Activated naive CD4-positive, alpha-beta T cell treated with Interleukin-2 at 50 U/mL for 16 hours (primary cell): ENCODE results near the gene NRF1.

Experiments used
- DNase-seq: peaks from one replicate; pipeline ENCODE4 v3.0.0-alpha.2; 2020

NRF1 gene

DNA sequence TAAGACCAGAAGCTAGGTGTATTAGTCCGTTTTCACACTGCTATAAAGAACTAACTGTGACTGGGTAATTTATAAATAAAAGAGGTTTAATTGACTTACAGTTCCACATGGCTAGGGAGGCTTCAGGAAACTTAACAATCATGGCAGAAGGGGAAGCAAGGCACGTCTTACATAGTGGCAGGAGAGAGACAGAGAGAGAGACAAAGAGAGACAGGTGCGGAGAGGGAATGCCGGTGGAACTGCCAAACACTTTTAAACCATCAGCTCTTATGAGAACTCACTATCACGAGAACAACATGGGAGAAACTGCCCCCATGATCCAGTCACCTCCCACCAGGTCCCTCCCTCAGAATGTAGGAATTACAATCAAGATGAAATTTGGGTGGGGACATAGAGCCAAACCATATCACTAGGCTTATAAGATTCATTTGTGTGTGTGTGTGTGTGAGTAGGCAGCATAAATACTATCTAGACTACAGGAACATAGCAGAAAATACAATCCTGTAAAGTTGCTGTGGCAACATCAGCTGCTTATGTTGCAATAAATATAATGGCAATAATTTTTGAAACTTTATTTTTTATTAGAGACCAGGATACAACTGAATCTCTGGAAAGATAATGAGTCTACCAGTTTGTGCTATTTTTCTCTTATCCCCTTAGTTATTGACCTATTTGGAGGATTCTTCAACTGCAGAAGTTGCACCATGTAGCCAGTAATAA is 77.1 kb downstream of the NRF1 start:
- DNase-seq: no peak

DNA sequence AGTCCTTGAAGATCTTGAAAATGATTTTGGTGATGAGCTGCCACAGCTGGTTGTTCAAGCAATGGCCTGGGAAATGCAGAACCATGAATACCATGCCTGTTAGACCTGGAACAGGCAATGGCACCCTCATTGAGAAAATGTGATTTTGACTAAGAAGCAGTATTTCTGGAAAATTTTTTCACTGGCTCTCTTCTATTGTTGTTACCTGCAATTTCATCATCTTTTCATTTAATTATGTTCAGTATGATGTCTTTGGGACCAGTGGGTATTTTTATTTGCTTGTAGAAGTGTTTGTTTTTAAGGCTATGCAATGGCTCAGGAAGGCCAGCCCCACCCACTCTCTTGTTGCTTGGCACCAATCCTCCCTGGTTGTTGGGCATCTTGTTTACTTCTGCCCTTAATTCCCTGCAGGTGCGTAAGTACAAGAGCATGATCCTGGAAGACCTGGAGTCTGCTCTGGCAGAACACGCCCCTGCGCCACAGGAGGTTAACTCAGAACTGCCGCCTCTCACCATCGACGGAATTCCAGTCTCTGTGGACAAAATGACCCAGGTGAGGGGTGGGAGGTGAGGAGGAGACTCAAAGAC is 78.6 kb downstream of the NRF1 start:
- no peak for DNase-seq

DNA sequence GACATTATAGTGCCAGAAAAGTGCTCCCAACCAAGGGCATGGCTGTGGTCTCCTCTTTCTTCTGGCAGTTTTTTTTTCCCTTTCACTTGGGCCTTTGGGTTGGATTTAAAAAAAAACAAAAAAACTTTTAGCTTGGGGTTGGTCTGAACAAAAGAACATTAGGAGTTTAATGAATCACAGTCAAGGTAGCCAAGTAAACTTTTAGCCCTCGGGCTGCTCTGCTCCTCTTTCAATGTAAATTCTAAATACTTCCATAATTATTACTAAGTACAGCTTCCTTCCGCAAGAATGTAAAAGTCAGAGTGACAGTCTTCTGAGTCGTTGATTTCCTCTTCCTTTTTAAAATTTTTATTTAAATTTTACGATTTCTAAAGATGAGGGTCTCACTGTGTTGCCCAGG is 79.2 kb downstream of the NRF1 start:
- no peak for DNase-seq

DNA sequence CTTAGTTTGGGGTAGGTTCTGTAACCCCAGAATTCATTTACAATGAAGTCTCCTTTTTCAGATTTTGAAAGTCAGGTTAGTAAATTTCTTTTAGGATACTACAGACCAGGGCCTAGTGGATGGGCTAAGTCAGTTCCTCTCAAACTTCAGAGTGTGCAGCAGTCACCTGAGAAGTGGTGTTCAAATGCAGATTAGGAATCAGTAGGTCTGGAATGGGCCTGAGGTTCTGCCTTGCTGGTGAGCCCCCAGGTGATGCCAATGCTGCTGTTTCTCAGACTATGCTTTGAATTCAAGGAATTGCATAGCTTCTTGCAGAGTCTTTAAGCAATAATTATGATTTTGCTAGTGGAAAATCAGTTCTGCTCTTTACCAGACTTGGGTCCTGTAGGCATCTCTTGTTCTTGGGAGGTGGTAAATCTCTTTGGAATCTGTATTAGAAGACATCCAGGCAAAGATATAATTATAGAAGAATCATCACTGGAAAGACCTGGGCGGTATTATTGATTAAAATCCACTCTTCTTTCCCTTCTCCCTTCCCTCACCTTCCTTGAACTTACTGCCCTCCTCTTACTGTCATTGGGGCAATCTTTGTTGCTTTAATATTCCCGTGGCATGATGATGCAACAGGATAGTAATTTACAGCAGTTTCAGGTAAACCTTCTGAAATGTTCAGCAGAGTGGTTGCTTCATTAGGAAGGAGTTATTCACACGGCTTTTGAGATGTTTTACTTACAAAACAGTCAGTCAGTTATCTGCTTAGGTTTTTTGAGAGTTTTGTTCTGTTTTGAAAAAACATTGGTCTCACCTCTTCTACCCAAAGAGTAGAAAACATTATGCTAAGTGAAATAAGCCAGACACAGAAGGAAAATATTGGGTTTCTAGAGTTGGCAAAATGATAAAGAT is 87.2 kb downstream of the NRF1 start:
- DNase-seq: no peak

DNA sequence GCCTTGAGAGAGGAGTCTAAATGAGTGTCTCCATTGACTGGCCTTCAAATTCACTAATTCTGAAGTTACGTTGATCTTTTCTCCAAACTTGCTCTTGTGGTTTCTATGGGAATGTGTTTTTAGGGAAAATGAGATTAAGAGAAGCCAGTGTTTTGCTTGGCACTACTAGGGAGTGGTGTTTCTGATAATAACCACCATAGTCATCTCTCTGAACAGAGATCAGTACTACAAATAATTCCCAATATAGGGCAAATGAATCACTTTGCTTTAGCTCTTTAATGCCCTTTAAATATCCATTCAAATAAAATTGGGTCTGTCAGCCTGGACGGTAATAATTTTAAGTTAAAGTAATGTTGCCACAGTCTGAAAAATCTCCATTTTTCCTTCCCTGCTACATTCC is 90.8 kb downstream of the NRF1 start:
- no peak for DNase-seq

DNA sequence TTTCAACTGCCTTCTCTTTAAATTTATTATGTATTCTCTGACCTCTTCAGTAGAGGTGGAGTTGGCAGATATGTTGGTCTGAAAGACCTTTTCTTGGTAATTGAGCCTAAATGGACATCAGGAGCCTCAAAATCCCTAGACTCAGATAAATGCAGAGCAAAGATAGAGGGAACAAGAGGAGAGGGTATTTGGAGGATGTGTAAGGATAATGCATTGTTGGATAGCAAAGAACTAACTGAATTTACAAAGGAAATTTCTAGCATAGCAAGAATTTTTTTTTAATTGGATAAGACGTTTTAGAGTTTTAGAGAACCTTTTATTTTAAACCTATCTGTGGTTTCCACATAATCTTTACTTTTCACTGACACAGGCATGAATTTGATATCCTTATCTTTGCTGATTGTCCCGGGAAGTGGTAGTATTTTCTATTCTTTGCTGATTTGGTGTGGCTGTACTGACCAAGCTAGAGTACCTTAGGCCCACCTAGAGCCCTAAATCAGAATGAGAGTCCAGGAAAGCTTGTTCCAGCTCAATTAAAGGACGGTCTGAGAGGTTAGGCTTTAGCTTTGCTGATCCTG is 91.3 kb downstream of the NRF1 start:
- no peak for DNase-seq

DNA sequence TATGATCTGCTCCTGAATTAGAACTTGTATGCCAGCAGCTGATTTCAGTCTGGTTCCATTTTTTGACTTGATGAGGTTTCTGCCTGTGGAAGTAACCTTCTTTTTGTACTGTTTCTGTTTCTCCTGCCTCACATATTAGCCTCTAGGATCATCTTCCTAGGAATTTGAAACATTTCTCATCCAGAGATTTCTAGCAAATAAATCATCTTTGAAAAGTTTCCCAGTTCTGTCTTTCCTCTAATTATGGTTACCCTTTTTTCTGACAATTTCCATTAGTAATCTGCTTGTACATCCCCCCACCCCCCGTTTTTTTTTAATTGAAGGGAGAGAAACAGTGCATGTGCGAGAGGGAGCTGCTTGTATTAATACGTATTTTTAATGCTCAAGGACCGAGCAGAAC is 92.2 kb downstream of the NRF1 start:
- no peak for DNase-seq

DNA sequence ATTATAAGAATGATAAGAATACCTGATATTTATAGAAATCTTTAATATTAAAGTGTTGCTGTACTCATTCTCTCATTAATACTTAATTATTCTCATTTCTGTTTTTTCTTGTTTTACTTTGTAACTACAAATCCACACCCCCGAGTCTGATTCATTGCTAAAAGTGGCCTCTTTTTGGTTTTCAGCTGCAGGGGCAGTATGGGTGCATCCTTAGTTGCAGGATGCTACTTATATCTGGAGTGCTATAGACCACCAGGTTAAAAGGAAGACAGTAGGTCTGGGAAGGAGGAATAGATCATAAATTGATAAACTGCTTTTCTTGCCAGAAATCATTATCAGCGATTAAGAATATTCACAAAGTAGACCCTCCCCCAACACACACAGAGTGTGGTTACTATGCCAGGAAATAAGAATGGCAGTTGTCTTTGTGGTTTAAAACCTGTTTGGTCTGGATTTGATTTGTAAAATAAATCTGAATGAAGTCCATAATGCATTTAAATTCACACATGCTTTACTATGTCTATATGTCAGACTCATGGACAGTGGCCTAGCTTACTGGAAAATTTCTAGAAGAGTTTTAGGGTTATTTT is 96.5 kb downstream of the NRF1 start:
- DNase-seq: no peak

DNA sequence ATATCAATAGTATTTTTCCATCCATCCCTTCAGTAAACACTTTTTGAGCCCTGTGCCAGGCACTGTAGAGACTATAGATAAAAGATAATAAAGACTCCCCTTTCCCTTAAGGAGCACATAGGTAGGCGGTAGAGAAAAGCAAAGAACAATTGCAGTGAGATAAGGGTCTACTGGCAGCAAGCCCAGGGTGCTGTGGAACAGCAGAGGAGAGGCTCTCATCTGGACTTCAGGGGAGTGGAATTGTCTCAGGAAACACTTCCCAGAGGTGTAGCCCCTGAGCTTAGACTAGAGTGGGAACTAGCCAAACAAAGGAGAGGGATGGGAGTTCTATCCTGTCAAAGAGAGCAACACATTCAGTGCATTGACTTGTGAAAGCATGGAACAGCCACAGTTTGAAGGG is 102.0 kb downstream of the NRF1 start:
- DNase-seq: no peak

DNA sequence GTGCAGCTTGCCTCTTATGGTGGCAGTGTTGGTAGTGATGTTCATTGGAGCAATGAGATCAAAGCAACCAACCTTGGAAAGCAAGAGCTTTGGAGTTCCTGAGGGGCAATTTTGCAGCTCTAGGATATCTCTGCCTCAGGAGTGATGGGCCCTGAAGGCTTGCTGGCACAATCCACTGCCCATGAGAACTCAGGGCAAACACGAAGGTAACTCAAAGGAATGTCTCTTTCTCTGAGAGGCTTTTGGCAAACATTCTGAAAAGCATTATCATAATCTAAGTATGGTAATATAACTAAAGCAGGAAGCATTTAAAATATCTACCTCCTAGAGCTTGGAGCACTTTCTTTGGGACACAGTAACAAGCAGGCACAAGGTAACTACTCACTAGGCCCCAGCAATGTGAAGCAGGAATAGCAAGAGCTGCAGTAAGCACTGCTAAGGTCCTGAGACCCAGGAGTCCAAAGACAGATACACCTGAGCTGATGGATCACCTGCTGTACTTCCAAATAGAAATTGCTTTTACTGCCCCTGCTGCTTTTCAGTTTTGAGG is 103.1 kb downstream of the NRF1 start:
- no peak for DNase-seq

DNA sequence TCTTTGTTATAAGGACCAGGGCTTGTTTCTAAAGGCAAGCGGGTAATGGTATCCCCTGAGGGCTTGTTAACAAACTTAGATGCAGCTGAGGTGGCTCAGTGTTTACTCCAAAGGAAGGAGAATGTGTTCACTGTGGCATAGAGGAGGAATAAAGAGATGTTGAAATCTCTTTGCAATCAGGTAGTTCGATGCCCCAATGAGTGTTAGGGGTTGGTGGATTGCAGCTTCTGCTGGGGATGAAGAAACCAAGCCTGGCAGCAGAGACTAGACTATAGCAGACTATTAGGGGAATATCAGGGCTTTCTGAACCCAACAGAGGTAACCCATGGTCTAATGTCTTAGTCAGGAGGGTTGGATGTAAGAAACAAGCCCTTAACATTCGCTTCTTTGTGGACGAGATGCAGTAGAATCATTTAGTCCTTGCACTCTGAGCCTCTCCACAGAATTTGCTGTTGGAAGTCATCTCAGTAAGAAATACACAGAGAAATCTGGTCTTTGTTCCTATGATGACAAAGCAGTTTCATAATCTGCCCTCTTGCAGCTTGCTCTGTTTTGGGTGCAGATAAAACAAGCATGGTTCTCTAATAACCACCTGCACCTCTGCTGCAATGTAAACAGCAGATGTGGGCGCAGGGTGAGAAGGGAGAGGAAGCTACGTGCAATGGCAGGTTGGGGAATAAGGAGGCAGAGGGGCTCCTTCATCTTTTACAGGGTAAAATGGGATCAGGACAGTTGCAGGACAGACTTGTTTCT is 108.6 kb downstream of the NRF1 start:
- DNase-seq: no peak

DNA sequence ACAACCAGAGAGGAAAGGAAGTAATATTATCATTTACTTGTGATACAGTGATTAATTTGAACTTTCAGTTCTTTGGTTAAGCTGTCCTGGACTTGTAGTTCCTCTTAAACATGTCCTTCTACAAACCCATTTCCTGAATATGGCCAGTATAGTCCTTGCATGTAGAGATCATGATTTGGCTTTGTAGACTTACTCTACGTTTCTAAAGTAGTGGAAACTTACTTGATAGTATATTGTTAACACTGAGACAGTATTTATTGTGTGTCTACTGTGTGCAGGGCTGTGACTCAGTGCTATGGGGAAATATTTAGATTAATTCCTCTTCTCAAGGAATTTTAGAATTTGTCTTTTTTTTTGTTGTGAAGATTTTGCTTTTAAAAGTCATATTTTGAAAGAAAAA is 109.5 kb downstream of the NRF1 start:
- no peak for DNase-seq

DNA sequence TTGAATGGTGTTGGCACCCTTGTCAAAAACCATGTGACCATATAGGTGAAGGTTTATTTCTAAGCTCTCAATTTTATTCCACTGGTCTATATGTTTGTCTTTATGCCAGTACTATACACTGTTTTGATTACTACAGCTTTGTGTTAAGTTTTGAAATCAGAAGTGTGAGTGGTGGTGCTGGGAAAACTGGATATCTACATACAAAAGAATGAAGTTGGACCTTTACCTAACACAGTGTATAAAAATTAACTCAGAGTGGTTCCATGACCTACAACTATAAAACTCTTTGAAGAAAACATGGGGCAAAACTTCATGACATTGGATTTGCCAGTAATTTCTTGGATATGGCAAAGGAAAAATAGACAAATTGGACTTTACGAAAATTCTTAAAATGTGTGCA is 112.2 kb downstream of the NRF1 start:
- no peak for DNase-seq

DNA sequence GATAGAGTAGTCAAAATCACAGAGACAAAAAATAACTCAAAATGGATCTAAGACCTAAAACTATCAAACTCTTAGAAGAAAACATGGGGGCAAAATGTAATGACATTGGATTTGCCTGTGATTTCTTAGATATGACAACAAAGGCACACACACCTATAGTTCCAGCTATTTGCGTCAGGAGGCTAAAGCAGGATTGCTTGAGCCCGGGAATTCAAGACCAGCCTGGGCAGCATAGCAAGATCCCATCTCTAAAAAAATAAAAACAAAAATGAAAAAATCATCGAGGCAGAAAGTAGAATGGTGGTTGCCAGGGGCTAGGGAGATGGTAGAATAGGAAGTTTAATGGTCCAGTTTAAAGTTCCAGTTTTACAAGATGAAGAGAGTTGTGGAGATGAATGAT is 113.3 kb downstream of the NRF1 start:
- DNase-seq: no peak

DNA sequence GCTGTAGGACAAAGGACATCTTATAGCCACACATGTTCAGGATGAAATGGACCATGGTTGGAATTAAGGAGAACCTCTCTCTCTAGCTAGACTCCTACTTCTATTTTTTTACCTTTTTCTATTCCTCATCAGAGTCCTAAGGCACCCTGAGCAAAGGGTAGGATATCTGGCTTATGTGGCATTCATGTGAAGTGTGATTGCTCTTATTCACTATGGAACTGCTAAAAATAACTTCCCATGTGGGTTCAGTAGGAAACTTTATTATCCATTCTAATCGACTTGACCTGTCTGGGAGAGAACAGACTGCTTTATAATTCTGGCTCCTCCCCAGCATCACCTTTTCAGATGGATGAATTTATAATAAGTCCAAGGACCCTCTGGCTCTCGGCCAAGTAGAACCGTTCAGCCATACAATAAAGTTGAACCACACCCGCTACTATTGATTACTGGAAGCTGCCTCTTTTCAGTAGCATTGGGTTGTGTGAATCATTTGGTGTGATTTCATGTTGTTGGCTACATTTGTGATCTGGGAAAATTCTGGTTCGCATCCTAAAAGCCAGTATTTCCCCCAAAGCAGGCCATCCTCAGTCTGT is 117.5 kb downstream of the NRF1 start:
- no peak for DNase-seq

DNA sequence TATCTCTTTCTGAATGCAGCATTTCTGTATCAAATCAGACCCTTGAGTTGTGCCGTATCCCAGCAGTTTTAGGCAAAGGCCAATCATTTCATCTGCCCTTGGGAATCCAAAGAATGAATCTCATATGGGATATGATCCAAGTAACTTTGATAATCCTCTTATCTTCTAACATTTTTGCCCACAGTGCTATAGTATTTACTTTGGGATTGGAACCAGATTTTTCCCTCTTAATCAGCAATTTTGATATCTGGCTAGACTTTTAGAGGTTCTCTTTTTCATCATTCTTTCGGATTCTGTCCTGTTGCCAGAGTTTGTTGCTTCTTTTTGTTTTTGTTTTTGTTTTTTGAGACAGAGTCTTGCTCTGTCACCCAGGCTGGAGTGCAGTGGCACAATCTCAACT is 118.0 kb downstream of the NRF1 start:
- DNase-seq: no peak

DNA sequence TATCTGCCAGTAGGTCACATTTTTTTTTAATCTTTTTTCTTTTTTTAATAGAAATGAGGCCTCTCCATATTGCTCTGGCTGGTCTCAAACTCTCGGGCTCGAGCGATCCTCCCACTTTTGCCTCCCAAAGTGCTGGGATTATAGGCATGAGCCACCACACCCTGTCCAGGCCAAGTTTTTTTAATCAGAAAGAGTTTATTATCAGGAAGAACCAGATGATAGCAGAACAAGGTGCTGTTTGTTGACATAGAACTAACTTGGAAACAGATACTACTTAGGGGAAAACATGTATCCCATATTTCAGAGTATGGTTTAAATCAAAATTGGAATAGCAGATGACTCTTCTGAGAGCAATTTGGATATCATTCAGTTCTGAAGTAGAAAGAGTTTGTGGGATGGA is 118.6 kb downstream of the NRF1 start:
- DNase-seq: no peak

DNA sequence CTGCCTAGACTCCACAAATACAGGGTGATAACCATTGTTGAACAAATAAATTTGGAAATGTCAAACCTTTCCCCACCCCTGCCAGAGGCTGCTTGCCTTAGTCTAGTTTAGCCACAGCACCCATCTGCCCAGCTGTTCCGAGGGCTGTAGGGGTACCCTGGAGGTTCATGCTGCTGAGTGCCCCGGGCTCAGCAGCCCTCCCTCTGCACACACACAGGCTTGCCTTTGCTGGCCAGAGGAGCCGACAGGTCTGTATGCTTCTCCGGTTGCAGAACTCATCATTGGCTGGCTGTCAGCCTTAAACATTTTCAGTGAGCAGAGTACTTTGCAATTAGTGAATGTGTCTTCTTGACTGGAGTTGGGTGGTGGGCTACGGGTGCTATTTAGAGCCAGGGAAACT is 122.9 kb downstream of the NRF1 start:
- DNase-seq: no peak

DNA sequence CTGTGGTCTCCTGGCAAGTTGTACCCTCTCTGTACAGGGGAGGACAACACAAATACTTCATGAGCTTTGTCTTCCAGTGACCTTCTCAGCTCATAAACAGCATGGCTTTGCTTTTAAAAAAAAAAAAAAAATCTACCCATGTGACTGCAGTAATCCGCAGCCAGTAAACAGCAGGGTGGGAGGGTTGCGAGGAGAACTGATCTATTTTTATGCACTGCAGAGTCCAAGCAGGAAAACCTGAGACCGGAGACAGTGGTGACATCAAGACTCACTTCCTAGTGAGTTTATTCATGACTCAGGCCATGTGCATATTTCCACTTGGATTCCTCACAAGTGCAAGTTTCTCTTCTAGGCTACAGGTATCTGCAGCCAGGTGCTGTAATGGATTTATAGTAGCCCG is 127.9 kb downstream of the NRF1 start:
- DNase-seq: no peak

DNA sequence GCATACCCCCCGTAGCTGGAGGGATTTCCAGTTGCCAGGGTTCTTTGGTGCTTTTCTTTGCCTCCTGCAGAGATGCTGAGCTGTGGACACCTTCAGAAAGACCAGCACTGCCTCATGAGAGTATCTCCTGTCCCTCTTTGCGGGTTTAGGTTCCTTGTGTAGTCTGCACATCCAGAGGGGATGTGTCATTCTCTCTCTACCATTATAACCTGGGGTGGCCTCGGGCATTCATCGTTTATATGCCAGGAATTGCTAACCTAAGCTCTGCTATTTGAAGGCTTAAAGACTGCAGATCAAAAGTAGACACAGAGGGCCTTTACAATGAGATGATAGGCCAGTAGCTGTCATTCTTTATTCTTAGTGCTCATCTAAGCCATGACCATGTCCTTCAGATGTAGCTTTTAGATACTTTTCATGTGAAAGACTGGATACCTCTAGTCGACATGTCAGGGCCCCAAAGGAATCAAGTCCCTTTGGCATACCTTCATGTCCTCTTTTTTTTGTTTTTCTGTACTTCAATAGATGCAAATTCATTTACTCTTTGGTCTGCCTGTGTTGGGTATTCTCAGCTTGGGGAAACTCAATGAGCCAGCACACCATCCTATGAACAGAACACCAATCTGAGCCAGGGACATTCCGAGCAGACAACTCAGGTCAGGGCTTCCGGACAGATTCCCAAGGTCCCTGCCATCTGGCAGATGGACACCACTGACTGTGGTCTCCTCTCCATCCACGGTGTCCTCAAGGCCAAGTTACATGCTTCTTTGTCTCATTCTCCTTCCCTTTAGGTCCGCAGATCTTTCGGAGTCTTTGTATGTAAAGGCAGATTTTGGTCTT is 129.3 kb downstream of the NRF1 start:
- DNase-seq: no peak

DNA sequence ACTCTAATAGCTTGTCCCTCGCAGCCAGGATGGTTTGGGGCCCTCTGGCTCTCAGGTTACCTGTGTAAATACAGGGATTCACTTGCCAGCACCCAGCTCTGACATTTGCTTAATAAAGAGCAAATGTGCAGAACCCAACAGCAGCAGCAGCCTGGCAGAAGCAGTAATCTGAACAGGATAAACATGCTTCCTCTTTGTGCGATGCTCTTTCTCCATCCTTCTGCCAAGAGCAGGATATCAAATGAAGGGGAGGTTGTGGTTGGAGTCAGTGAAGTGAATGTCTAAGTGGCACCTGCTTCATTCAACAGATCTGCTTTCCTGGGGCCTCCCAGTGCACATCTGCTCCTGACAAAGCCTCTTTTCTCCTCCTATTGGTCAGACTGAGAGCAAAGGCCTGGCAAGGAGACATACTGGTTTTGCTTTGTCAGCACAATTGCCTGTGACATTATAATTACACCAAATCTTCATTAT is 130.3 kb downstream of the NRF1 start:
- no peak for DNase-seq
